Lower leg skin (tissue), 4 donors: ENCODE data around the gene NDRG2. TPM values are rescaled to one million over a fixed set of nuclear protein-coding genes. Genes with fewer than 3 reads are reported as not detected.
"Not testable (repeated sequence)": the region's sequence is repeated elsewhere in the genome, so short reads cannot be mapped to it uniquely, and the experiment has no call there.

Experiments
- DNase-seq, 2 donors: peaks; one replicate each; pipeline ENCODE4 v3.0.0-alpha.2; 2019; ENCODE audit warnings: low spot score in 2 of 2
- H3K4me3 ChIP-seq: fragments of 200-600 bp; sonication (generic); 2 replicates; pipeline ENCODE4 v1.5.1; 2017; ENCODE audit warnings: mild to moderate bottlenecking, low read depth; ENCODE audit not compliant: poor library complexity, severe bottlenecking
- CTCF ChIP-seq, 3 donors: fragments of 450-650 bp; IDR thresholded peaks; one replicate each; pipeline ENCODE4 v1.5.1; 2016; ENCODE audit warnings: antibody characterized with exemption in 3 of 3, mild to moderate bottlenecking in 3 of 3, moderate library complexity in 2 of 3
- POLR2A ChIP-seq, 2 donors: fragments of 450-650 bp; IDR thresholded peaks; one replicate each; pipeline ENCODE4 v1.6.1; 2016 to 2017; ENCODE audit warnings: antibody characterized with exemption in 2 of 2, mild to moderate bottlenecking in 1 of 2, moderate library complexity in 1 of 2
- WGBS, 2 donors: methylation state at CpG; one replicate each; pipeline ENCODE4 v1.1.5; 2018; 5-methylcytosine and 5-hydroxymethylcytosine counted together
- intact Hi-C: fragments of 100-400 bp; cut with DNase I; formaldehyde crosslinking; loops from one replicate; pipeline ENCODE4 v1.15.0; 2023; ENCODE audit warnings: low total_unique reads
- total RNA-seq, 4 donors: library from RNA; depleted of rRNA; stranded (reverse); fragments of >200 nt; gene quantifications; one replicate each; pipeline ENCODE4 v1.1.0, GENCODE V29; 2016

Gene NDRG2
- total RNA-seq, 4 donors from 2014 or later, result 186 to 475 (median 282) TPM

GRCh38 chr14:21043387-21043973 is 18.6 kb upstream of the NDRG2 start:
- peak in 1 of 2 donors; percentile 59 for DNase-seq
- H3K4me3 ChIP-seq, result no peak overlapping the region
- intact Hi-C loops, result no loop called here
- WGBS, 2 donors, result 60 to 63% methylated on average over 2 of the region's 2 CpGs
- TF ChIP-seq POLR2A (IDR thresholded peaks at IDR 0.05) (no peak), CTCF (IDR thresholded peaks at IDR 0.05) (no peak)

- intact Hi-C loops, result no loop called here
- DNase-seq, result peak in 1 of 2 donors; percentile 80
- 66 to 73% methylated on average over 8 of the region's 8 CpGs for WGBS, 2 donors
- no peak overlapping the region for H3K4me3 ChIP-seq
- no peak for TF ChIP-seq POLR2A (IDR thresholded peaks at IDR 0.05)
Measured at GRCh38 chr14:21042918-21043317, 18.1 kb upstream of the NDRG2 start.

- intact Hi-C loops, result no loop called here
- 49 to 60% methylated on average over 11 of the region's 11 CpGs for WGBS, 2 donors
- DNase-seq, result peak in 1 of 2 donors; percentile 88
- TF ChIP-seq POLR2A (IDR thresholded peaks at IDR 0.05), result no peak
- no peak for TF ChIP-seq CTCF (IDR thresholded peaks at IDR 0.05)
- no peak within 1 kb of the TSS for H3K4me3 ChIP-seq
Measured at GRCh38 chr14:21041676-21042433, 17.0 kb upstream of the NDRG2 start, which contains the start of gene RNASE7. Gene RNASE7, plus strand, starts transcription at chr14:21042362. Its CDS starts 631 bp downstream, at chr14:21042993.

GRCh38 chr14:21040941-21041340 is 16.1 kb upstream of the NDRG2 start:
- H3K4me3 ChIP-seq, intact Hi-C loops: not testable (repeated sequence)
- 82 to 88% methylated on average over 3 of the region's 3 CpGs for WGBS, 2 donors
- DNase-seq, result peak in 1 of 2 donors; percentile 9

GRCh38 chr14:21040370-21040925 is 15.6 kb upstream of the NDRG2 start:
- intact Hi-C loops, result no loop called here
- 63 to 68% methylated on average over 8 of the region's 8 CpGs for WGBS, 2 donors
- peak in 1 of 2 donors; percentile 70 for DNase-seq
- TF ChIP-seq POLR2A (IDR thresholded peaks at IDR 0.05), result no peak
- TF ChIP-seq CTCF (IDR thresholded peaks at IDR 0.05), result no peak
- H3K4me3 ChIP-seq, result no peak overlapping the region

- DNase-seq, result peak in 1 of 2 donors; percentile 82
- WGBS, 2 donors, result 44% methylated on average over 8 of the region's 8 CpGs
- TF ChIP-seq CTCF (IDR thresholded peaks at IDR 0.05) (peak in 1 of 3 donors; percentile 64), POLR2A (IDR thresholded peaks at IDR 0.05) (no peak)
- intact Hi-C loops, result no loop called here
- H3K4me3 ChIP-seq, result no peak overlapping the region
Measured at GRCh38 chr14:21039585-21040369, 14.9 kb upstream of the NDRG2 start.
